CD14-positive monocyte (primary cell): Measurements from ENCODE around the gene QSOX2. TPM values are rescaled to one million over a fixed set of nuclear protein-coding genes. Genes with fewer than 3 reads are reported as not detected.

Source experiments
- DNase-seq, 3 donors: peaks; one replicate each; pipeline ENCODE4 v3.0.0-alpha.2; 2011 to 2022
- H2AFZ ChIP-seq: 2 replicates; pipeline ENCODE4 v1.6.0; 2012; ENCODE audit warnings: mild to moderate bottlenecking, low read depth, low read length, inconsistent platforms; ENCODE audit not compliant: insufficient read depth, poor library complexity, severe bottlenecking
- H3K27ac ChIP-seq, 2 donors: 1 replicate in 1 of 2; 2 replicates in 1 of 2; pipeline ENCODE4 v1.5.1; 2012 to 2013; ENCODE audit warnings: low read length in 2 of 2, control low read depth in 1 of 2, inconsistent platforms in 1 of 2, low read depth in 1 of 2, mild to moderate bottlenecking in 1 of 2
- H3K27me3 ChIP-seq, 2 donors: one replicate each; pipeline versions ENCODE4 v1.6.0 to v1.6.1; 2011 to 2013; ENCODE audit warnings: low read length in 2 of 2; ENCODE audit not compliant: control insufficient read depth in 2 of 2, insufficient read depth in 2 of 2
- H3K36me3 ChIP-seq, 2 donors: replicated peaks in 1 of 2; 1 replicate in 1 of 2; 2 replicates in 1 of 2; pipeline versions ENCODE4 v1.5.1 to v1.6.1; 2012 to 2013; ENCODE audit warnings: low read length in 2 of 2, control low read depth in 1 of 2, inconsistent platforms in 1 of 2, mild to moderate bottlenecking in 1 of 2; ENCODE audit not compliant: insufficient read depth in 2 of 2, control insufficient read depth in 1 of 2
- H3K4me1 ChIP-seq, 2 donors: 1 replicate in 1 of 2; 2 replicates in 1 of 2; pipeline versions ENCODE4 v1.5.1 to v1.6.1; 2012 to 2013; ENCODE audit warnings: low read length in 2 of 2, control low read depth in 1 of 2, inconsistent platforms in 1 of 2, mild to moderate bottlenecking in 1 of 2, moderate library complexity in 1 of 2; ENCODE audit not compliant: insufficient read depth in 2 of 2, control insufficient read depth in 1 of 2
- H3K4me2 ChIP-seq: replicated peaks from 2 replicates; pipeline ENCODE3; 2012; ENCODE audit warnings: low read length, moderate library complexity, mild to moderate bottlenecking; ENCODE audit not compliant: poor library complexity, severe bottlenecking; ENCODE audit errors: extremely low read depth
- H3K4me3 ChIP-seq, 3 experiments: fragments of 200-600 bp in 1 of 3; sonication (generic) in 1 of 3; replicated peaks in 1 of 3; 1 replicate in 2 of 3; 2 replicates in 1 of 3; pipeline ENCODE4 v1.5.1; 2011 to 2013; ENCODE audit warnings: low read length in 3 of 3, mild to moderate bottlenecking in 3 of 3, control low read depth in 2 of 3, low read depth in 2 of 3, inconsistent platforms in 1 of 3, moderate library complexity in 1 of 3
- H3K79me2 ChIP-seq: 2 replicates; pipeline ENCODE4 v1.6.0; 2012; ENCODE audit warnings: mild to moderate bottlenecking, control low read depth, inconsistent platforms, low read length, moderate library complexity; ENCODE audit not compliant: insufficient read depth
- H3K9ac ChIP-seq: 2 replicates; pipeline ENCODE4 v1.6.0; 2017; ENCODE audit warnings: low read length, mild to moderate bottlenecking; ENCODE audit not compliant: insufficient read depth, poor library complexity, severe bottlenecking
- H3K9me3 ChIP-seq, 2 donors: replicated peaks in 1 of 2; 1 replicate in 1 of 2; 2 replicates in 1 of 2; pipeline versions ENCODE4 v1.5.1 to v1.6.1; 2012 to 2013; ENCODE audit warnings: low read length in 2 of 2, control low read depth in 1 of 2; ENCODE audit not compliant: control insufficient read depth in 1 of 2, insufficient read depth in 1 of 2
- H4K20me1 ChIP-seq: 2 replicates; pipeline ENCODE4 v1.6.0; 2012; ENCODE audit warnings: mild to moderate bottlenecking, low read length, control low read depth, moderate library complexity; ENCODE audit not compliant: insufficient read depth
- H3K27ac Mint-ChIP-seq, 7 donors: one replicate each; pipeline ENCODE4 v1.8.0; 2020; ENCODE audit warnings: mild to moderate bottlenecking in 7 of 7, mixed read lengths in 7 of 7, moderate library complexity in 6 of 7, inconsistent platforms in 2 of 7
- H3K27me3 Mint-ChIP-seq, 3 donors: one replicate each; pipeline ENCODE4 v1.8.0; 2021 to 2022; ENCODE audit warnings: low read depth in 3 of 3, mild to moderate bottlenecking in 3 of 3, mixed read lengths in 3 of 3, moderate library complexity in 3 of 3, inconsistent platforms in 1 of 3
- H3K36me3 Mint-ChIP-seq, 2 donors: one replicate each; pipeline ENCODE4 v1.8.0; 2020; ENCODE audit warnings: mixed read lengths in 2 of 2, inconsistent platforms in 1 of 2, mild to moderate bottlenecking in 1 of 2
- H3K4me1 Mint-ChIP-seq: one replicate; pipeline ENCODE4 v1.8.0; 2020; ENCODE audit warnings: mild to moderate bottlenecking, mixed read lengths
- H3K4me3 Mint-ChIP-seq, 2 donors: one replicate each; pipeline ENCODE4 v1.8.0; 2020; ENCODE audit warnings: mild to moderate bottlenecking in 2 of 2, mixed read lengths in 2 of 2, moderate library complexity in 1 of 2
- H3K9me3 Mint-ChIP-seq, 7 donors: one replicate each; pipeline ENCODE4 v1.8.0; 2020 to 2022; ENCODE audit warnings: mixed read lengths in 7 of 7, mild to moderate bottlenecking in 6 of 7, moderate library complexity in 6 of 7, inconsistent platforms in 2 of 7
- WGBS: methylation state at CpG from one replicate; pipeline ENCODE4 v1.1.5; 2013; ENCODE audit warnings: missing lambda C conversion rate; ENCODE audit not compliant: insufficient coverage; 5-methylcytosine and 5-hydroxymethylcytosine counted together
- intact Hi-C, 2 donors: fragments of 100-400 bp; cut with micrococcal nuclease; formaldehyde crosslinking; loops; one replicate each; pipeline versions ENCODE4 v1.15.0 to v1.15.1; 2023
- polyA plus RNA-seq, 3 donors: library from polyadenylated mRNA; depleted of rRNA in 1 of 3; unstranded in 2 of 3; stranded (reverse) in 1 of 3; fragments of 300-500 nt in 2 of 3; fragments of >200 nt in 1 of 3; fragmentation: Illumina TruSeq in 2 of 3; gene quantifications; 1 replicate in 2 of 3; 2 replicates in 1 of 3; pipeline ENCODE4 v1.2.3, GENCODE V29; 2012 to 2021
- TF ChIP-seq, protein P1 (sequence below): fragments of 200-600 bp; IDR thresholded peaks from one replicate; pipeline ENCODE4 v1.8.0; 2022; ENCODE audit warnings: antibody characterized with exemption, mild to moderate bottlenecking

The QSOX2 gene
- polyA plus RNA-seq, 3 donors, result 0.03 to 8.4 (median 0.17) TPM

DNA sequence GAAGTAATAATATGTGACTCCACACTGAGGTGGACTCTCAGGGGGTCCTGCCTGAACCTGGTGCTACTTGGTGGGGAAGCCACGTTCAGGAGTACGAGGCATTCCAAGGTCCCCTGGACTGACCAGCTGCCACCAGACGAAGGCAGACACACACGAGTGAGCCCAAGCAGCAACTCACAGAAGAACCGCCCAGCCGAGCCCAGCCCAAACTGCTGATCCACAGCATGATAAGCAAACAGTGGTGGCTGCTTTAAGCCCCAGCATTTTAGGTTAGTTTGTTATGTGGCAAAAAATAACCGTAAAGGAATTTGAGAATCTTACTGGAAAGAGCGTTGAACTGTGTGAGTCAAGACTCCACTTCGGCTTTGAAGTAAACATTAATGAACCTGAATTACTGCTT, 31.9 kb downstream of the QSOX2 start:
- intact Hi-C loops, result no loop called here
- DNase-seq, result no peak
- no peaks in the 10 kb centered on the region for H3K4me1 Mint-ChIP-seq
- H3K27ac Mint-ChIP-seq, result peak overlapping the region in 1 of 7 donors; percentile 42
- no peak overlapping the region for H3K4me3 ChIP-seq
- peaks cover 0 to 10% of the 10 kb centered on the region in 2 donors for H3K9me3 ChIP-seq
- no peaks in the 10 kb centered on the region for H3K27me3 ChIP-seq
- peaks cover 55 to 75% of the 10 kb centered on the region in 2 donors for H3K36me3 Mint-ChIP-seq
- H4K20me1 ChIP-seq, result no peaks in the 10 kb centered on the region
- TF ChIP-seq, protein P1, sequence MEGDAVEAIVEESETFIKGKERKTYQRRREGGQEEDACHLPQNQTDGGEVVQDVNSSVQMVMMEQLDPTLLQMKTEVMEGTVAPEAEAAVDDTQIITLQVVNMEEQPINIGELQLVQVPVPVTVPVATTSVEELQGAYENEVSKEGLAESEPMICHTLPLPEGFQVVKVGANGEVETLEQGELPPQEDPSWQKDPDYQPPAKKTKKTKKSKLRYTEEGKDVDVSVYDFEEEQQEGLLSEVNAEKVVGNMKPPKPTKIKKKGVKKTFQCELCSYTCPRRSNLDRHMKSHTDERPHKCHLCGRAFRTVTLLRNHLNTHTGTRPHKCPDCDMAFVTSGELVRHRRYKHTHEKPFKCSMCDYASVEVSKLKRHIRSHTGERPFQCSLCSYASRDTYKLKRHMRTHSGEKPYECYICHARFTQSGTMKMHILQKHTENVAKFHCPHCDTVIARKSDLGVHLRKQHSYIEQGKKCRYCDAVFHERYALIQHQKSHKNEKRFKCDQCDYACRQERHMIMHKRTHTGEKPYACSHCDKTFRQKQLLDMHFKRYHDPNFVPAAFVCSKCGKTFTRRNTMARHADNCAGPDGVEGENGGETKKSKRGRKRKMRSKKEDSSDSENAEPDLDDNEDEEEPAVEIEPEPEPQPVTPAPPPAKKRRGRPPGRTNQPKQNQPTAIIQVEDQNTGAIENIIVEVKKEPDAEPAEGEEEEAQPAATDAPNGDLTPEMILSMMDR, result no peak
- H3K4me1 ChIP-seq, result no peaks in the 10 kb centered on the region
- no peak overlapping the region for H2AFZ ChIP-seq
- no peak overlapping the region for H3K4me3 Mint-ChIP-seq
- H3K9ac ChIP-seq, result no peak overlapping the region
- no peak overlapping the region for H3K27ac ChIP-seq
- H3K9me3 Mint-ChIP-seq, result peaks cover 0 to 10% (median 3%) of the 10 kb centered on the region in 7 donors
- H3K36me3 ChIP-seq, result peaks cover 29 to 59% of the 10 kb centered on the region in 2 donors
- peaks cover 0 to 3% (median 0%) of the 10 kb centered on the region in 3 donors for H3K27me3 Mint-ChIP-seq
- no peaks in the 10 kb centered on the region for H3K79me2 ChIP-seq
- H3K4me2 ChIP-seq, result no peak overlapping the region
- WGBS, result 98% methylated on average over 6 of the region's 9 CpGs

DNA sequence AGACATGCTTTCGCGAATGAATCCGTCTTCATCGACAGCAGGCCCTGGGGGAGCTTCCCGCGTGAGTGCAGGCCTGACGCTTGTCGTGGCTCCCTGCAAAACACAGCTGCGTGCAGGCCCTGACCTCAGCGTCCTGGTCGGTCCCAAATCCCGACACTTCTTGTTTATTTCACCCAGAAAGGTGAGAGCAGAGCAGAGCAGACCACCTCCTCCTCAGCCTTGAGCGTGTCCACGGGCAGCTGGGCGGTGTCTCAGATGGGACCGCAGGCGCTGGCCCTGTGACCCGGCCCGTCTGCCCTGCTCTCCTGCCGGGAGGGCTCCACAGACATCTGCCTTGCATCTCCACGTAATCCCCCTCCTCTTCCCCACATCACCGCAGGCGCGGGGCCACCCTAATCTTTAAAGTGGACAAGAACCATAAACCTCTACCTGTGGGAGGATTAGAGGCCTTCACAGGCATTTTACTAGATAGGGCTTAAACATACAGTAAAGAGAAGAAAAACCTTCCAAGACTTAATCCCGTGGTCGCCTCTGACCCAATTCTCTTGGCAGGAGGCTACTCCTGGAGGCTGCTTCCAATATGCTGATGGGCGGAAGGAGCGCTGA, 33.2 kb downstream of the QSOX2 start:
- H3K9me3 Mint-ChIP-seq, result peaks cover 0 to 10% (median 3%) of the 10 kb centered on the region in 7 donors
- TF ChIP-seq, protein P1, result no peak
- Histone ChIP-seq H3K79me2 (no peaks in the 10 kb centered on the region), H3K36me3 (peaks cover 26 to 52% of the 10 kb centered on the region in 2 donors), H2AFZ (no peak overlapping the region), H3K4me1 (no peaks in the 10 kb centered on the region), H4K20me1 (no peaks in the 10 kb centered on the region), H3K4me3 (no peak overlapping the region), H3K27me3 (no peaks in the 10 kb centered on the region), H3K4me2 (no peak overlapping the region), H3K27ac (no peak overlapping the region), H3K9ac (no peak overlapping the region), H3K9me3 (peaks cover 0 to 10% of the 10 kb centered on the region in 2 donors)
- H3K4me3 Mint-ChIP-seq, result no peak overlapping the region
- 96% methylated on average over 14 of the region's 28 CpGs for WGBS
- H3K36me3 Mint-ChIP-seq, result peaks cover 54 to 71% of the 10 kb centered on the region in 2 donors
- no peak overlapping the region for H3K27ac Mint-ChIP-seq
- peaks cover 0 to 3% (median 0%) of the 10 kb centered on the region in 3 donors for H3K27me3 Mint-ChIP-seq
- intact Hi-C loops, result no loop called here
- DNase-seq, result no peak
- no peaks in the 10 kb centered on the region for H3K4me1 Mint-ChIP-seq
